Thyroid gland (tissue), 4 donors: Measurements from ENCODE around the gene CDK5.

Experiments used
- POLR2A ChIP-seq, 2 donors: fragments of 450-650 bp; IDR thresholded peaks; one replicate each; pipeline ENCODE4 v1.6.1; 2017; ENCODE audit warnings: antibody characterized with exemption in 2 of 2, mild to moderate bottlenecking in 2 of 2, moderate library complexity in 1 of 2
- TF ChIP-seq, protein P1 (sequence below), 6 experiments: fragments of 200-600 bp in 3 of 6; fragments of 450-650 bp in 3 of 6; sonication (generic) in 3 of 6; IDR thresholded peaks; one replicate each; pipeline ENCODE4 v1.5.1; 2016 to 2019; ENCODE audit warnings: antibody characterized with exemption in 6 of 6, mild to moderate bottlenecking in 2 of 6, inconsistent platforms in 1 of 6, moderate library complexity in 1 of 6

GRCh38 chr7:151012031-151012692 is 45.5 kb downstream of the CDK5 start:
- TF ChIP-seq POLR2A (IDR thresholded peaks at IDR 0.05): no peak
- TF ChIP-seq, protein P1, sequence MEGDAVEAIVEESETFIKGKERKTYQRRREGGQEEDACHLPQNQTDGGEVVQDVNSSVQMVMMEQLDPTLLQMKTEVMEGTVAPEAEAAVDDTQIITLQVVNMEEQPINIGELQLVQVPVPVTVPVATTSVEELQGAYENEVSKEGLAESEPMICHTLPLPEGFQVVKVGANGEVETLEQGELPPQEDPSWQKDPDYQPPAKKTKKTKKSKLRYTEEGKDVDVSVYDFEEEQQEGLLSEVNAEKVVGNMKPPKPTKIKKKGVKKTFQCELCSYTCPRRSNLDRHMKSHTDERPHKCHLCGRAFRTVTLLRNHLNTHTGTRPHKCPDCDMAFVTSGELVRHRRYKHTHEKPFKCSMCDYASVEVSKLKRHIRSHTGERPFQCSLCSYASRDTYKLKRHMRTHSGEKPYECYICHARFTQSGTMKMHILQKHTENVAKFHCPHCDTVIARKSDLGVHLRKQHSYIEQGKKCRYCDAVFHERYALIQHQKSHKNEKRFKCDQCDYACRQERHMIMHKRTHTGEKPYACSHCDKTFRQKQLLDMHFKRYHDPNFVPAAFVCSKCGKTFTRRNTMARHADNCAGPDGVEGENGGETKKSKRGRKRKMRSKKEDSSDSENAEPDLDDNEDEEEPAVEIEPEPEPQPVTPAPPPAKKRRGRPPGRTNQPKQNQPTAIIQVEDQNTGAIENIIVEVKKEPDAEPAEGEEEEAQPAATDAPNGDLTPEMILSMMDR (IDR thresholded peaks at IDR 0.05): no peak
